OCI-LY1 (cell line): ENCODE results near the gene FUT8.

Source experiments
- H2AFZ ChIP-seq: fragments of 200-600 bp; sonication (generic), shearing (Covaris generic); 2 replicates; pipeline ENCODE4 v1.6.0; 2014; ENCODE audit warnings: antibody characterized with exemption, mild to moderate bottlenecking, low read length
- H3F3A ChIP-seq: fragments of 200-600 bp; sonication (generic), shearing (Covaris generic); 2 replicates; pipeline ENCODE4 v1.6.0; 2014; ENCODE audit warnings: mild to moderate bottlenecking, antibody characterized with exemption, low read length, moderate library complexity; ENCODE audit not compliant: insufficient read depth
- H3K27ac ChIP-seq: fragments of 200-600 bp; sonication (generic); 2 replicates; pipeline ENCODE4 v1.5.1; 2014; ENCODE audit warnings: low read length, mixed run types, mild to moderate bottlenecking, low read depth; ENCODE audit not compliant: poor library complexity, severe bottlenecking
- H3K27me3 ChIP-seq: fragments of 200-600 bp; sonication (generic); 2 replicates; pipeline ENCODE4 v1.6.0; 2014; ENCODE audit warnings: antibody characterized with exemption, mild to moderate bottlenecking, low read length, moderate library complexity; ENCODE audit not compliant: insufficient read depth
- H3K36me3 ChIP-seq: fragments of 200-600 bp; sonication (generic); 2 replicates; pipeline ENCODE4 v1.6.1; 2014; ENCODE audit warnings: mild to moderate bottlenecking, antibody characterized with exemption, low read length, moderate library complexity, mixed read lengths; ENCODE audit not compliant: insufficient read depth
- H3K4me1 ChIP-seq: fragments of 200-600 bp; sonication (generic); 2 replicates; pipeline ENCODE4 v1.5.1; 2014; ENCODE audit warnings: mild to moderate bottlenecking, low read length, moderate library complexity; ENCODE audit not compliant: insufficient read depth, severe bottlenecking
- H3K4me2 ChIP-seq: fragments of 200-600 bp; sonication (generic), shearing (Covaris generic); 2 replicates; pipeline ENCODE4 v1.6.1; 2014; ENCODE audit warnings: low read length
- H3K4me3 ChIP-seq: fragments of 200-600 bp; sonication (generic); 2 replicates; pipeline ENCODE4 v1.5.1; 2014; ENCODE audit warnings: low read length, low read depth, mild to moderate bottlenecking, mixed read lengths; ENCODE audit not compliant: poor library complexity, severe bottlenecking
- H3K79me2 ChIP-seq: fragments of 200-600 bp; shearing (Covaris generic); 2 replicates; pipeline ENCODE4 v1.6.1; 2016; ENCODE audit warnings: mixed run types, low read length, mixed read lengths; ENCODE audit not compliant: insufficient read depth
- H3K9ac ChIP-seq: fragments of 200-600 bp; sonication (generic), shearing (Covaris generic); 2 replicates; pipeline ENCODE4 v1.6.1; 2014; ENCODE audit warnings: mild to moderate bottlenecking, low read length, mixed read lengths
- H3K9me2 ChIP-seq: fragments of 200-600 bp; sonication (generic), shearing (Covaris generic); 2 replicates; pipeline ENCODE4 v1.6.1; 2014; ENCODE audit warnings: low read depth, mild to moderate bottlenecking, low read length, mixed read lengths
- H3K9me3 ChIP-seq: fragments of 200-600 bp; shearing (Covaris generic); 2 replicates; pipeline ENCODE4 v1.6.1; 2014; ENCODE audit warnings: low read length, mixed read lengths
- H4K20me1 ChIP-seq: fragments of 200-600 bp; sonication (generic), shearing (Covaris generic); 2 replicates; pipeline ENCODE4 v1.6.0; 2016; ENCODE audit warnings: mild to moderate bottlenecking, low read length; ENCODE audit not compliant: insufficient read depth
- CTCF ChIP-seq: fragments of 200-600 bp; sonication (generic), shearing (Covaris generic); IDR thresholded peaks from 2 replicates; pipeline ENCODE4 v1.5.1; 2017; ENCODE audit warnings: mild to moderate bottlenecking, antibody characterized with exemption, low read length, moderate library complexity, mixed read lengths
- EZH2 ChIP-seq: fragments of 200-600 bp; sonication (generic), shearing (Covaris generic); IDR thresholded peaks from 2 replicates; pipeline ENCODE4 v1.8.0; 2017; ENCODE audit warnings: borderline replicate concordance, mixed run types, mild to moderate bottlenecking, antibody characterized with exemption, low read length, moderate library complexity, mixed read lengths

Gene FUT8

DNA sequence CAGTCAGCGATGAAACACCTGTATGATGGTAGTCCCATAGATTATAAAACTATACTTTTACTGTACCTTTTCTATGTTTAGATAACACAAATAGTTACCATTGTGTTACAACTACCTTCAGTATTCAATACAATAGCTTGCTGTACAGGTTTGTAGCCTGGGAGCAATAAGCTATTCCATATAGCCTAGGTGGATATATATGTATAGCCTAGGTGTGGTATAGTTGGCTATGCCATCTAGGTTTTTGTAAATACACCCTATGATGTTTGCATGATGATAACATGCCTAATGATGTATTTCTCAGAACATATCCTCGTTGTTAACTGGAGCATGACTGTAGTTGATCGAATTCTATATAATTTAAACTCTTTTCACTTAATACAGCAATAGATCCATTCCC lies 316.1 kb downstream of the FUT8 start:
- H3K4me3 ChIP-seq, result no peak overlapping the region
- H2AFZ ChIP-seq, result no peak overlapping the region
- no peaks in the 10 kb centered on the region for H4K20me1 ChIP-seq
- no peaks in the 10 kb centered on the region for H3K79me2 ChIP-seq
- no peak overlapping the region for H3K4me2 ChIP-seq
- H3K9ac ChIP-seq, result no peak overlapping the region
- no peaks in the 10 kb centered on the region for H3K4me1 ChIP-seq
- no peak overlapping the region for H3K27ac ChIP-seq
- peaks cover 59% of the 10 kb centered on the region for H3K36me3 ChIP-seq
- no peaks in the 10 kb centered on the region for H3K27me3 ChIP-seq
- TF ChIP-seq CTCF, result no peak
- no peak for TF ChIP-seq EZH2
- no peaks in the 10 kb centered on the region for H3K9me2 ChIP-seq
- H3F3A ChIP-seq, result no peaks in the 10 kb centered on the region
- peaks cover 9% of the 10 kb centered on the region for H3K9me3 ChIP-seq

GRCh38 chr14:65729566-65729965 lies 317.0 kb downstream of the FUT8 start:
- no peak overlapping the region for H3K4me3 ChIP-seq
- no peaks in the 10 kb centered on the region for H3K4me1 ChIP-seq
- no peak overlapping the region for H3K27ac ChIP-seq
- H3F3A ChIP-seq, result no peaks in the 10 kb centered on the region
- no peaks in the 10 kb centered on the region for H3K27me3 ChIP-seq
- H3K9me2 ChIP-seq, result no peaks in the 10 kb centered on the region
- peaks cover 9% of the 10 kb centered on the region for H3K9me3 ChIP-seq
- H3K79me2 ChIP-seq, result no peaks in the 10 kb centered on the region
- peaks cover 59% of the 10 kb centered on the region for H3K36me3 ChIP-seq
- H2AFZ ChIP-seq, result no peak overlapping the region
- H3K9ac ChIP-seq, result no peak overlapping the region
- no peak overlapping the region for H3K4me2 ChIP-seq
- H4K20me1 ChIP-seq, result no peaks in the 10 kb centered on the region
- TF ChIP-seq CTCF, result no peak
- no peak for TF ChIP-seq EZH2

- Histone ChIP-seq H2AFZ (no peak overlapping the region), H3K4me3 (no peak overlapping the region), H3K4me2 (no peak overlapping the region), H3K36me3 (peaks cover 41% of the 10 kb centered on the region), H3K4me1 (no peaks in the 10 kb centered on the region), H3K27ac (no peak overlapping the region), H3K79me2 (no peaks in the 10 kb centered on the region), H3K9ac (no peak overlapping the region), H3K9me3 (no peaks in the 10 kb centered on the region), H4K20me1 (no peaks in the 10 kb centered on the region), H3K27me3 (no peaks in the 10 kb centered on the region), H3K9me2 (no peaks in the 10 kb centered on the region), H3F3A (no peaks in the 10 kb centered on the region)
- no peak for TF ChIP-seq EZH2
- TF ChIP-seq CTCF, result no peak
Measured at GRCh38 chr14:65731933-65732506, 319.5 kb downstream of the FUT8 start.
